HEK293 (cell line): ENCODE measurements around the gene ABCF1.
A peak's percentile ranks its signal among the peaks of the same experiment; 100 is the strongest.

ENCODE experiments used
- EGR2 ChIP-seq: fragments of 450-650 bp; formaldehyde crosslinking; IDR thresholded peaks from 2 replicates; pipeline ENCODE4 v1.5.1; 2016; ENCODE audit warnings: low read depth, missing biosample characterization, missing genetic modification characterization
- IKZF3 ChIP-seq: fragments of 450-650 bp; IDR thresholded peaks from 2 replicates; pipeline ENCODE4 v1.5.0; 2018; ENCODE audit warnings: missing biosample characterization, mild to moderate bottlenecking, missing genetic modification characterization, moderate library complexity
- KLF1 ChIP-seq: fragments of 450-650 bp; formaldehyde crosslinking; IDR thresholded peaks from 2 replicates; pipeline ENCODE4 v1.5.1; 2016; ENCODE audit warnings: missing biosample characterization, missing genetic modification characterization
- WT1 ChIP-seq: fragments of 450-650 bp; formaldehyde crosslinking; IDR thresholded peaks from 2 replicates; pipeline ENCODE4 v1.5.1; 2016; ENCODE audit warnings: missing biosample characterization, missing genetic modification characterization
- ZBTB1 ChIP-seq: fragments of 450-650 bp; formaldehyde crosslinking; IDR thresholded peaks from 2 replicates; pipeline ENCODE4 v1.5.1; 2016; ENCODE audit warnings: missing biosample characterization, missing genetic modification characterization
- ZBTB17 ChIP-seq: fragments of 450-650 bp; formaldehyde crosslinking; IDR thresholded peaks from 2 replicates; pipeline ENCODE4 v1.5.1; 2016; ENCODE audit warnings: missing biosample characterization, missing genetic modification characterization
- ZBTB48 ChIP-seq: fragments of 450-650 bp; formaldehyde crosslinking; IDR thresholded peaks from 2 replicates; pipeline ENCODE4 v1.5.1; 2016; ENCODE audit warnings: missing biosample characterization, missing genetic modification characterization
- ZIC2 ChIP-seq: fragments of 450-650 bp; formaldehyde crosslinking; IDR thresholded peaks from 2 replicates; pipeline ENCODE4 v1.5.1; 2016; ENCODE audit warnings: missing biosample characterization, missing genetic modification characterization
- ZNF121 ChIP-seq: fragments of 450-650 bp; formaldehyde crosslinking; IDR thresholded peaks from 2 replicates; pipeline ENCODE4 v1.5.1; 2016; ENCODE audit warnings: missing biosample characterization, missing genetic modification characterization
- ZNF138 ChIP-seq: fragments of 450-650 bp; formaldehyde crosslinking; IDR thresholded peaks from 2 replicates; pipeline ENCODE4 v1.5.1; 2016; ENCODE audit warnings: missing biosample characterization, missing genetic modification characterization, borderline replicate concordance
- ZNF211 ChIP-seq: fragments of 450-650 bp; formaldehyde crosslinking; IDR thresholded peaks from 2 replicates; pipeline ENCODE4 v1.5.1; 2016; ENCODE audit warnings: low read depth, missing biosample characterization, missing genetic modification characterization
- ZNF311 ChIP-seq: fragments of 450-650 bp; formaldehyde crosslinking; IDR thresholded peaks from 2 replicates; pipeline ENCODE4 v1.5.1; 2017; ENCODE audit warnings: missing biosample characterization, missing genetic modification characterization, borderline replicate concordance
- ZNF324 ChIP-seq: fragments of 450-650 bp; formaldehyde crosslinking; IDR thresholded peaks from 2 replicates; pipeline ENCODE4 v1.5.1; 2016; ENCODE audit warnings: missing biosample characterization, missing genetic modification characterization
- ZNF341 ChIP-seq: fragments of 450-650 bp; formaldehyde crosslinking; IDR thresholded peaks from 2 replicates; pipeline ENCODE4; 2016; ENCODE audit warnings: low read depth, missing biosample characterization, missing genetic modification characterization
- ZNF354C ChIP-seq: fragments of 450-650 bp; formaldehyde crosslinking; IDR thresholded peaks from 2 replicates; pipeline ENCODE4 v1.5.1; 2016; ENCODE audit warnings: missing biosample characterization, missing genetic modification characterization, low read depth, borderline replicate concordance
- ZNF404 ChIP-seq: fragments of 450-650 bp; formaldehyde crosslinking; IDR thresholded peaks from 2 replicates; pipeline ENCODE4 v1.5.1; 2017; ENCODE audit warnings: missing biosample characterization, missing genetic modification characterization
- ZNF416 ChIP-seq: fragments of 450-650 bp; formaldehyde crosslinking; IDR thresholded peaks from 2 replicates; pipeline ENCODE4 v1.5.1; 2016; ENCODE audit warnings: missing biosample characterization, missing genetic modification characterization
- ZNF433 ChIP-seq: fragments of 450-650 bp; formaldehyde crosslinking; IDR thresholded peaks from 2 replicates; pipeline ENCODE4 v1.5.1; 2016; ENCODE audit warnings: missing biosample characterization, missing genetic modification characterization, low read depth
- ZNF585B ChIP-seq: fragments of 450-650 bp; formaldehyde crosslinking; IDR thresholded peaks from 2 replicates; pipeline ENCODE4 v1.5.1; 2016; ENCODE audit warnings: missing biosample characterization, missing genetic modification characterization
- ZNF610 ChIP-seq: fragments of 450-650 bp; formaldehyde crosslinking; IDR thresholded peaks from 2 replicates; pipeline ENCODE4 v1.5.1; 2016; ENCODE audit warnings: missing biosample characterization, missing genetic modification characterization, borderline replicate concordance
- ZNF624 ChIP-seq: fragments of 450-650 bp; formaldehyde crosslinking; IDR thresholded peaks from 2 replicates; pipeline ENCODE4 v1.5.1; 2017; ENCODE audit warnings: missing biosample characterization, missing genetic modification characterization
- ZNF629 ChIP-seq: fragments of 450-650 bp; formaldehyde crosslinking; IDR thresholded peaks from 2 replicates; pipeline ENCODE4 v1.5.1; 2017; ENCODE audit warnings: missing biosample characterization, missing genetic modification characterization
- ZNF701 ChIP-seq: fragments of 450-650 bp; formaldehyde crosslinking; IDR thresholded peaks from 2 replicates; pipeline ENCODE4 v1.5.1; 2016; ENCODE audit warnings: missing biosample characterization, missing genetic modification characterization
- ZNF776 ChIP-seq: fragments of 450-650 bp; formaldehyde crosslinking; IDR thresholded peaks from 2 replicates; pipeline ENCODE4 v1.5.0; 2017; ENCODE audit warnings: missing biosample characterization, missing genetic modification characterization, borderline replicate concordance
- ZNF785 ChIP-seq: fragments of 450-650 bp; formaldehyde crosslinking; IDR thresholded peaks from 2 replicates; pipeline ENCODE4 v1.5.1; 2016; ENCODE audit warnings: missing biosample characterization, missing genetic modification characterization
- ZNF830 ChIP-seq: fragments of 450-650 bp; IDR thresholded peaks from 2 replicates; pipeline ENCODE4 v1.5.0; 2018; ENCODE audit warnings: missing biosample characterization, missing genetic modification characterization, low read depth, mild to moderate bottlenecking, moderate library complexity
- TF ChIP-seq, protein P1 (sequence below): fragments of 450-650 bp; formaldehyde crosslinking; IDR thresholded peaks from 2 replicates; pipeline ENCODE4 v1.5.1; 2016; ENCODE audit warnings: missing biosample characterization, missing genetic modification characterization
- TF ChIP-seq, protein P2 (sequence below): fragments of 450-650 bp; formaldehyde crosslinking; IDR thresholded peaks from 2 replicates; pipeline ENCODE4 v1.5.1; 2016; ENCODE audit warnings: missing biosample characterization, missing genetic modification characterization, borderline replicate concordance
- TF ChIP-seq, protein P3 (sequence below): fragments of 450-650 bp; IDR thresholded peaks from 2 replicates; pipeline ENCODE4 v1.5.1; 2018; ENCODE audit warnings: missing biosample characterization, missing genetic modification characterization
- TF ChIP-seq, protein P4 (sequence below): fragments of 450-650 bp; formaldehyde crosslinking; IDR thresholded peaks from 2 replicates; pipeline ENCODE4 v1.5.1; 2016; ENCODE audit warnings: missing biosample characterization, missing genetic modification characterization
- TF ChIP-seq, protein P5 (sequence below): fragments of 450-650 bp; formaldehyde crosslinking; IDR thresholded peaks from 2 replicates; pipeline ENCODE4 v1.5.1; 2016; ENCODE audit warnings: missing biosample characterization, missing genetic modification characterization

Gene ABCF1

DNA sequence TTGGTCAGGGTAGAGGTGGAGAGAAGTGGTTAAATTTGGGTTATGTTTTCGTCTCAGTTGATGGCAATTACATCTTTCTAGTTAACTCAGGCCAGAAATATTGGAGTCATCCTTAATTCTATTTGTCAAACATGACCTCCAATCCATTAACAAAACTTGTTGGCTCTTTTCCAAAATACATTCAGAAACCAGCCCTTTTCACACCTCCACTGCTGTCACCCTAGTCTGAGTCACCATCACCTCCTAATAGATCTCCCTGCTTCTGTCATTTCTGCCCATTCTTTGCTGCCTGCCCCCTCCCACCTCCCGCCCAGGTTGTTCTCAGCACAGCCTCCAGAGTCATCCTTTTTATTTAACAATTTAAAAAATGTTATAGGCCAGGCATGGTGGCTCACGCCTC is 3.0 kb upstream of the ABCF1 start (continued):
- TF ChIP-seq ZNF354C (tag by site-specific recombination): no peak
- no peak for TF ChIP-seq ZNF341
- no peak for TF ChIP-seq ZNF433 (tag by site-specific recombination)
- no peak for TF ChIP-seq ZNF624 (tag by site-specific recombination)
- peak; percentile 76 for TF ChIP-seq WT1 (tag by site-specific recombination)
- no peak for TF ChIP-seq ZNF311 (tag by site-specific recombination)
- TF ChIP-seq ZNF585B: no peak
- TF ChIP-seq, protein P1, sequence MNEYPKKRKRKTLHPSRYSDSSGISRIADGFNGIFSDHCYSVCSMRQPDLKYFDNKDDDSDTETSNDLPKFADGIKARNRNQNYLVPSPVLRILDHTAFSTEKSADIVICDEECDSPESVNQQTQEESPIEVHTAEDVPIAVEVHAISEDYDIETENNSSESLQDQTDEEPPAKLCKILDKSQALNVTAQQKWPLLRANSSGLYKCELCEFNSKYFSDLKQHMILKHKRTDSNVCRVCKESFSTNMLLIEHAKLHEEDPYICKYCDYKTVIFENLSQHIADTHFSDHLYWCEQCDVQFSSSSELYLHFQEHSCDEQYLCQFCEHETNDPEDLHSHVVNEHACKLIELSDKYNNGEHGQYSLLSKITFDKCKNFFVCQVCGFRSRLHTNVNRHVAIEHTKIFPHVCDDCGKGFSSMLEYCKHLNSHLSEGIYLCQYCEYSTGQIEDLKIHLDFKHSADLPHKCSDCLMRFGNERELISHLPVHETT (tag by site-specific recombination): peak; percentile 71; the same call in 1 of the 2 replicates
- no peak for TF ChIP-seq ZBTB1 (tag by site-specific recombination)
- TF ChIP-seq ZNF785 (tag by site-specific recombination): no peak
- TF ChIP-seq ZNF138 (tag by site-specific recombination): no peak
- TF ChIP-seq ZIC2 (tag by site-specific recombination): no peak
- TF ChIP-seq, protein P2, sequence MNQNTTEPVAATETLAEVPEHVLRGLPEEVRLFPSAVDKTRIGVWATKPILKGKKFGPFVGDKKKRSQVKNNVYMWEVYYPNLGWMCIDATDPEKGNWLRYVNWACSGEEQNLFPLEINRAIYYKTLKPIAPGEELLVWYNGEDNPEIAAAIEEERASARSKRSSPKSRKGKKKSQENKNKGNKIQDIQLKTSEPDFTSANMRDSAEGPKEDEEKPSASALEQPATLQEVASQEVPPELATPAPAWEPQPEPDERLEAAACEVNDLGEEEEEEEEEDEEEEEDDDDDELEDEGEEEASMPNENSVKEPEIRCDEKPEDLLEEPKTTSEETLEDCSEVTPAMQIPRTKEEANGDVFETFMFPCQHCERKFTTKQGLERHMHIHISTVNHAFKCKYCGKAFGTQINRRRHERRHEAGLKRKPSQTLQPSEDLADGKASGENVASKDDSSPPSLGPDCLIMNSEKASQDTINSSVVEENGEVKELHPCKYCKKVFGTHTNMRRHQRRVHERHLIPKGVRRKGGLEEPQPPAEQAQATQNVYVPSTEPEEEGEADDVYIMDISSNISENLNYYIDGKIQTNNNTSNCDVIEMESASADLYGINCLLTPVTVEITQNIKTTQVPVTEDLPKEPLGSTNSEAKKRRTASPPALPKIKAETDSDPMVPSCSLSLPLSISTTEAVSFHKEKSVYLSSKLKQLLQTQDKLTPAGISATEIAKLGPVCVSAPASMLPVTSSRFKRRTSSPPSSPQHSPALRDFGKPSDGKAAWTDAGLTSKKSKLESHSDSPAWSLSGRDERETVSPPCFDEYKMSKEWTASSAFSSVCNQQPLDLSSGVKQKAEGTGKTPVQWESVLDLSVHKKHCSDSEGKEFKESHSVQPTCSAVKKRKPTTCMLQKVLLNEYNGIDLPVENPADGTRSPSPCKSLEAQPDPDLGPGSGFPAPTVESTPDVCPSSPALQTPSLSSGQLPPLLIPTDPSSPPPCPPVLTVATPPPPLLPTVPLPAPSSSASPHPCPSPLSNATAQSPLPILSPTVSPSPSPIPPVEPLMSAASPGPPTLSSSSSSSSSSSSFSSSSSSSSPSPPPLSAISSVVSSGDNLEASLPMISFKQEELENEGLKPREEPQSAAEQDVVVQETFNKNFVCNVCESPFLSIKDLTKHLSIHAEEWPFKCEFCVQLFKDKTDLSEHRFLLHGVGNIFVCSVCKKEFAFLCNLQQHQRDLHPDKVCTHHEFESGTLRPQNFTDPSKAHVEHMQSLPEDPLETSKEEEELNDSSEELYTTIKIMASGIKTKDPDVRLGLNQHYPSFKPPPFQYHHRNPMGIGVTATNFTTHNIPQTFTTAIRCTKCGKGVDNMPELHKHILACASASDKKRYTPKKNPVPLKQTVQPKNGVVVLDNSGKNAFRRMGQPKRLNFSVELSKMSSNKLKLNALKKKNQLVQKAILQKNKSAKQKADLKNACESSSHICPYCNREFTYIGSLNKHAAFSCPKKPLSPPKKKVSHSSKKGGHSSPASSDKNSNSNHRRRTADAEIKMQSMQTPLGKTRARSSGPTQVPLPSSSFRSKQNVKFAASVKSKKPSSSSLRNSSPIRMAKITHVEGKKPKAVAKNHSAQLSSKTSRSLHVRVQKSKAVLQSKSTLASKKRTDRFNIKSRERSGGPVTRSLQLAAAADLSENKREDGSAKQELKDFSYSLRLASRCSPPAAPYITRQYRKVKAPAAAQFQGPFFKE (tag by site-specific recombination): no peak
- no peak for TF ChIP-seq ZNF211
- no peak for TF ChIP-seq ZNF404 (tag by site-specific recombination)
- no peak for TF ChIP-seq ZNF701 (tag by site-specific recombination)
- TF ChIP-seq ZNF629: peak; percentile 70
- TF ChIP-seq ZNF776 (tag by site-specific recombination): no peak
- TF ChIP-seq, protein P3, sequence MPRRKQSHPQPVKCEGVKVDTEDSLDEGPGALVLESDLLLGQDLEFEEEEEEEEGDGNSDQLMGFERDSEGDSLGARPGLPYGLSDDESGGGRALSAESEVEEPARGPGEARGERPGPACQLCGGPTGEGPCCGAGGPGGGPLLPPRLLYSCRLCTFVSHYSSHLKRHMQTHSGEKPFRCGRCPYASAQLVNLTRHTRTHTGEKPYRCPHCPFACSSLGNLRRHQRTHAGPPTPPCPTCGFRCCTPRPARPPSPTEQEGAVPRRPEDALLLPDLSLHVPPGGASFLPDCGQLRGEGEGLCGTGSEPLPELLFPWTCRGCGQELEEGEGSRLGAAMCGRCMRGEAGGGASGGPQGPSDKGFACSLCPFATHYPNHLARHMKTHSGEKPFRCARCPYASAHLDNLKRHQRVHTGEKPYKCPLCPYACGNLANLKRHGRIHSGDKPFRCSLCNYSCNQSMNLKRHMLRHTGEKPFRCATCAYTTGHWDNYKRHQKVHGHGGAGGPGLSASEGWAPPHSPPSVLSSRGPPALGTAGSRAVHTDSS (tag by site-specific recombination): no peak
- TF ChIP-seq ZNF830: no peak
- no peak for TF ChIP-seq ZNF610 (tag by site-specific recombination)
- TF ChIP-seq KLF1: no peak
- TF ChIP-seq ZNF121: no peak
- TF ChIP-seq, protein P4, sequence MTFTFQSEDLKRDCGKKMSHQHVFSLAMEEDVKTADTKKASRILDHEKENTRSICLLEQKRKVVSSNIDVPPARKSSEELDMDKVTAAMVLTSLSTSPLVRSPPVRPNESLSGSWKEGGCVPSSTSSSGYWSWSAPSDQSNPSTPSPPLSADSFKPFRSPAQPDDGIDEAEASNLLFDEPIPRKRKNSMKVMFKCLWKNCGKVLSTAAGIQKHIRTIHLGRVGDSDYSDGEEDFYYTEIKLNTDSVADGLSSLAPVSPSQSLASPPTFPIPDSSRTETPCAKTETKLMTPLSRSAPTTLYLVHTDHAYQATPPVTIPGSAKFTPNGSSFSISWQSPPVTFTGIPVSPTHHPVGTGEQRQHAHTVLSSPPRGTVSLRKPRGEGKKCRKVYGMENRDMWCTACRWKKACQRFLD: no peak
- peak; percentile 55 for TF ChIP-seq ZBTB17
- TF ChIP-seq ZBTB48 (tag by site-specific recombination): no peak
- TF ChIP-seq, protein P5, sequence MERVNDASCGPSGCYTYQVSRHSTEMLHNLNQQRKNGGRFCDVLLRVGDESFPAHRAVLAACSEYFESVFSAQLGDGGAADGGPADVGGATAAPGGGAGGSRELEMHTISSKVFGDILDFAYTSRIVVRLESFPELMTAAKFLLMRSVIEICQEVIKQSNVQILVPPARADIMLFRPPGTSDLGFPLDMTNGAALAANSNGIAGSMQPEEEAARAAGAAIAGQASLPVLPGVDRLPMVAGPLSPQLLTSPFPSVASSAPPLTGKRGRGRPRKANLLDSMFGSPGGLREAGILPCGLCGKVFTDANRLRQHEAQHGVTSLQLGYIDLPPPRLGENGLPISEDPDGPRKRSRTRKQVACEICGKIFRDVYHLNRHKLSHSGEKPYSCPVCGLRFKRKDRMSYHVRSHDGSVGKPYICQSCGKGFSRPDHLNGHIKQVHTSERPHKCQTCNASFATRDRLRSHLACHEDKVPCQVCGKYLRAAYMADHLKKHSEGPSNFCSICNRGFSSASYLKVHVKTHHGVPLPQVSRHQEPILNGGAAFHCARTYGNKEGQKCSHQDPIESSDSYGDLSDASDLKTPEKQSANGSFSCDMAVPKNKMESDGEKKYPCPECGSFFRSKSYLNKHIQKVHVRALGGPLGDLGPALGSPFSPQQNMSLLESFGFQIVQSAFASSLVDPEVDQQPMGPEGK (tag by site-specific recombination): peak; percentile 63
- no peak for TF ChIP-seq ZNF324 (tag by site-specific recombination)
- TF ChIP-seq EGR2 (tag by site-specific recombination): peak; percentile 77
- no peak for TF ChIP-seq ZNF416 (tag by site-specific recombination)
- no peak for TF ChIP-seq IKZF3 (tag by site-specific recombination)
